ENCODE results near the gene PKIB. TPM values are rescaled to one million over a fixed set of nuclear protein-coding genes. Genes with fewer than 3 reads are reported as not detected.

Gene PKIB
- total and polyA plus RNA-seq, 10 of the 15 experiments (the other 5 are each of a cell fraction or from before 2014, with no cell fraction given) = 0.20 to 1.8 (median 0.87) TPM

GRCh38 chr6:122615409-122615808, 5.2 kb downstream of the PKIB start:
- H2AFZ ChIP-seq (ENCODE audit: control insufficient read depth, low read depth, low read length) = no peak overlapping the region
- H3K9me3 ChIP-seq (replicated peaks; ENCODE audit: control insufficient read depth, insufficient read depth, low read length) = no peaks in the 10 kb centered on the region
- ChIA-PET CTCF (interaction anchor here (0.9 to 1.6 kb wide), 7 partner anchors 13 to 124 kb away, joined by 3 to 5 read pairs (median 3); no protein-coding TSS in a partner anchor), RAD21 (ENCODE audit: unreplicated experiment) (interaction anchor here (1.0 to 1.4 kb wide), 2 partner anchors 98 to 113 kb away, joined by 3 read pairs; no protein-coding TSS in a partner anchor), POLR2A (interaction anchor here (1.4 kb wide), 1 partner anchor 96 kb away, joined by 4 read pairs; no protein-coding TSS in a partner anchor), SMC1A (ENCODE audit: uncharacterized antibody, unreplicated experiment) (interaction anchor here (0.9 to 4.1 kb wide), 8 partner anchors 10 to 242 kb away, joined by 3 to 14 read pairs (median 4); no protein-coding TSS in a partner anchor)
- no peaks in the 10 kb centered on the region; the same call in 1 of the 2 replicates for H4K20me1 ChIP-seq (ENCODE audit: control insufficient read depth, insufficient read depth)
- H3K79me2 ChIP-seq (ENCODE audit: control insufficient read depth, insufficient read depth, low read length) = no peaks in the 10 kb centered on the region
- H3K4me3 ChIP-seq = no peak overlapping the region
- H3K27me3 ChIP-seq (replicated peaks in 1 of 2; ENCODE audit: control insufficient read depth in 2 of 2, insufficient read depth in 2 of 2, low read length in 1 of 2) = peaks cover 6 to 9% of the 10 kb centered on the region in 2 experiments
- DNase-seq (ENCODE audit: low read depth, low spot score) (no peak), ATAC-seq (no peak), FAIRE-seq (no peak)
- BruUV-seq (replicated peaks) = no TSS peak
- intact Hi-C loops (cut with micrococcal nuclease; ENCODE audit: unreplicated experiment) = no loop called here
- H3K27ac ChIP-seq (ENCODE audit: control insufficient read depth, insufficient read depth) = no peak overlapping the region
- H3K36me3 ChIP-seq (ENCODE audit: control insufficient read depth in 2 of 2, insufficient read depth in 2 of 2, low read length in 1 of 2) = no peaks in the 10 kb centered on the region
- in situ Hi-C loops (cut with MboI) = no loop called here
- TF ChIP-seq HDGF (IDR thresholded peaks at IDR 0.05) = no peak
- TF ChIP-seq, protein P1, sequence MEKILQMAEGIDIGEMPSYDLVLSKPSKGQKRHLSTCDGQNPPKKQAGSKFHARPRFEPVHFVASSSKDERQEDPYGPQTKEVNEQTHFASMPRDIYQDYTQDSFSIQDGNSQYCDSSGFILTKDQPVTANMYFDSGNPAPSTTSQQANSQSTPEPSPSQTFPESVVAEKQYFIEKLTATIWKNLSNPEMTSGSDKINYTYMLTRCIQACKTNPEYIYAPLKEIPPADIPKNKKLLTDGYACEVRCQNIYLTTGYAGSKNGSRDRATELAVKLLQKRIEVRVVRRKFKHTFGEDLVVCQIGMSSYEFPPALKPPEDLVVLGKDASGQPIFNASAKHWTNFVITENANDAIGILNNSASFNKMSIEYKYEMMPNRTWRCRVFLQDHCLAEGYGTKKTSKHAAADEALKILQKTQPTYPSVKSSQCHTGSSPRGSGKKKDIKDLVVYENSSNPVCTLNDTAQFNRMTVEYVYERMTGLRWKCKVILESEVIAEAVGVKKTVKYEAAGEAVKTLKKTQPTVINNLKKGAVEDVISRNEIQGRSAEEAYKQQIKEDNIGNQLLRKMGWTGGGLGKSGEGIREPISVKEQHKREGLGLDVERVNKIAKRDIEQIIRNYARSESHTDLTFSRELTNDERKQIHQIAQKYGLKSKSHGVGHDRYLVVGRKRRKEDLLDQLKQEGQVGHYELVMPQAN (conservative IDR thresholded peaks at IDR 0.05) = no peak
- 0 out of 2 replicates have a peak, but pooled peaks cover 2% of the 10 kb centered on the region for H3K4me1 ChIP-seq (ENCODE audit: control insufficient read depth, insufficient read depth, low read length)
- no peak overlapping the region for H3K9ac ChIP-seq (ENCODE audit: control insufficient read depth, insufficient read depth, low read length)
- no peak overlapping the region for H3K4me2 ChIP-seq (ENCODE audit: control insufficient read depth, insufficient read depth)
- 15% methylated on average over 2 of the region's 2 CpGs for WGBS (ENCODE audit: insufficient coverage, insufficient replicate concordance, low lambda C conversion rate, missing lambda C conversion rate)

- Histone ChIP-seq H3K27me3 (replicated peaks in 1 of 2; ENCODE audit: control insufficient read depth in 2 of 2, insufficient read depth in 2 of 2, low read length in 1 of 2) (peaks cover 0 to 4% of the 10 kb centered on the region in 2 experiments; a peak in 1 of 4 replicates), H3K9me3 (replicated peaks; ENCODE audit: control insufficient read depth, insufficient read depth, low read length) (no peaks in the 10 kb centered on the region), H3K79me2 (ENCODE audit: control insufficient read depth, insufficient read depth, low read length) (no peaks in the 10 kb centered on the region), H4K20me1 (ENCODE audit: control insufficient read depth, insufficient read depth) (no peaks in the 10 kb centered on the region; the same call in 1 of the 2 replicates), H3K27ac (ENCODE audit: control insufficient read depth, insufficient read depth) (no peak overlapping the region), H2AFZ (ENCODE audit: control insufficient read depth, low read depth, low read length) (no peak overlapping the region), H3K4me3 (no peak overlapping the region), H3K9ac (ENCODE audit: control insufficient read depth, insufficient read depth, low read length) (no peak overlapping the region), H3K36me3 (ENCODE audit: control insufficient read depth in 2 of 2, insufficient read depth in 2 of 2, low read length in 1 of 2) (no peaks in the 10 kb centered on the region), H3K4me1 (ENCODE audit: control insufficient read depth, insufficient read depth, low read length) (no peaks in the 10 kb centered on the region), H3K4me2 (ENCODE audit: control insufficient read depth, insufficient read depth) (no peak overlapping the region)
- ChIA-PET RAD21 (ENCODE audit: unreplicated experiment) (no interaction called here), CTCF (interaction anchor here (0.6 to 1.3 kb wide), 5 partner anchors 42 to 115 kb away, joined by 3 read pairs; no protein-coding TSS in a partner anchor), SMC1A (ENCODE audit: uncharacterized antibody, unreplicated experiment) (interaction anchor here (1.3 to 4.1 kb wide), 4 partner anchors 8 to 240 kb away, joined by 4 to 14 read pairs (median 6); no protein-coding TSS in a partner anchor), POLR2A (interaction anchor here (1.4 kb wide), 1 partner anchor 94 kb away, joined by 4 read pairs; no protein-coding TSS in a partner anchor)
- no TSS peak for BruUV-seq (replicated peaks)
- in situ Hi-C loops (cut with MboI) = no loop called here
- intact Hi-C loops (cut with micrococcal nuclease; ENCODE audit: unreplicated experiment) = no loop called here
- FAIRE-seq (no peak), ATAC-seq (no peak), DNase-seq (ENCODE audit: low read depth, low spot score) (no peak)
- WGBS (ENCODE audit: insufficient coverage, insufficient replicate concordance, low lambda C conversion rate, missing lambda C conversion rate) = 32% methylated on average over 3 of the region's 3 CpGs
- no peak for TF ChIP-seq SUZ12 (IDR thresholded peaks at IDR 0.05; ENCODE audit: unreplicated experiment)
- TF ChIP-seq NFYA (IDR thresholded peaks at IDR 0.05; ENCODE audit: borderline replicate concordance, low read depth, low read length) = no peak
- no peak for TF ChIP-seq USF1 (IDR thresholded peaks at IDR 0.05; ENCODE audit: borderline replicate concordance, extremely low read length, insufficient read depth, low read depth, low read length)
- no peak for TF ChIP-seq MAX (IDR thresholded peaks at IDR 0.05; ENCODE audit: low read depth, low read length)
- TF ChIP-seq ZSCAN29 (IDR thresholded peaks at IDR 0.05) = no peak
- TF ChIP-seq, protein P2, sequence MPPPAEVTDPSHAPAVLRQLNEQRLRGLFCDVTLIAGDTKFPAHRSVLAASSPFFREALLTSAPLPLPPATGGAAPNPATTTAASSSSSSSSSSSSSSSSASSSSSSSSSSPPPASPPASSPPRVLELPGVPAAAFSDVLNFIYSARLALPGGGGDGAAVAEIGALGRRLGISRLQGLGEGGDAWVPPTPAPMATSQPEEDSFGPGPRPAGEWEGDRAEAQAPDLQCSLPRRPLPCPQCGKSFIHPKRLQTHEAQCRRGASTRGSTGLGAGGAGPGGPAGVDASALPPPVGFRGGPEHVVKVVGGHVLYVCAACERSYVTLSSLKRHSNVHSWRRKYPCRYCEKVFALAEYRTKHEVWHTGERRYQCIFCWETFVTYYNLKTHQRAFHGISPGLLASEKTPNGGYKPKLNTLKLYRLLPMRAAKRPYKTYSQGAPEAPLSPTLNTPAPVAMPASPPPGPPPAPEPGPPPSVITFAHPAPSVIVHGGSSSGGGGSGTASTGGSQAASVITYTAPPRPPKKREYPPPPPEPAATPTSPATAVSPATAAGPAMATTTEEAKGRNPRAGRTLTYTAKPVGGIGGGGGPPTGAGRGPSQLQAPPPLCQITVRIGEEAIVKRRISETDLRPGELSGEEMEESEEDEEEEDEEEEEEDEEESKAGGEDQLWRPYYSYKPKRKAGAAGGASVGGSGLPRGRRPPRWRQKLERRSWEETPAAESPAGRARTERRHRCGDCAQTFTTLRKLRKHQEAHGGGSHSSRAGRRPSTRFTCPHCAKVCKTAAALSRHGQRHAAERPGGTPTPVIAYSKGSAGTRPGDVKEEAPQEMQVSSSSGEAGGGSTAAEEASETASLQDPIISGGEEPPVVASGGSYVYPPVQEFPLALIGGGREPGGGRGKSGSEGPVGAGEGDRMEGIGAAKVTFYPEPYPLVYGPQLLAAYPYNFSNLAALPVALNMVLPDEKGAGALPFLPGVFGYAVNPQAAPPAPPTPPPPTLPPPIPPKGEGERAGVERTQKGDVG (CRISPR knock-in tag; IDR thresholded peaks at IDR 0.05) = no peak
- no peak for TF ChIP-seq TBL1XR1 (IDR thresholded peaks at IDR 0.05; ENCODE audit: low read depth, low read length)
- no peak for TF ChIP-seq NR2C1 (IDR thresholded peaks at IDR 0.05)
These were observed 6.7 kb downstream of the PKIB start for GRCh38 chr6:122616877-122617276.

Data from GM12878 (cell line).